Immature natural killer cell (primary cell): Measurements from ENCODE around the gene TLE5. TPM values are rescaled to one million over a fixed set of nuclear protein-coding genes. Genes with fewer than 3 reads are reported as not detected.

ENCODE experiments used
- DNase-seq, 3 donors: peaks; one replicate each; pipeline ENCODE4 v3.0.0; 2022; ENCODE audit warnings: mixed read lengths in 1 of 3
- H3K27ac Mint-ChIP-seq, 6 donors: one replicate each; pipeline ENCODE4 v1.8.0; 2020; ENCODE audit warnings: mixed read lengths in 6 of 6, mild to moderate bottlenecking in 5 of 6, inconsistent platforms in 4 of 6, moderate library complexity in 3 of 6
- H3K27me3 Mint-ChIP-seq, 3 donors: one replicate each; pipeline ENCODE4 v1.8.0; 2020 to 2021; ENCODE audit warnings: low read depth in 3 of 3, mild to moderate bottlenecking in 3 of 3, mixed read lengths in 3 of 3, moderate library complexity in 3 of 3, inconsistent platforms in 1 of 3
- H3K36me3 Mint-ChIP-seq, 3 donors: one replicate each; pipeline ENCODE4 v1.8.0; 2020; ENCODE audit warnings: mixed read lengths in 3 of 3, inconsistent platforms in 2 of 3, mild to moderate bottlenecking in 2 of 3
- H3K4me1 Mint-ChIP-seq, 2 donors: one replicate each; pipeline ENCODE4 v1.8.0; 2020; ENCODE audit warnings: inconsistent platforms in 2 of 2, mild to moderate bottlenecking in 2 of 2, mixed read lengths in 2 of 2, moderate library complexity in 1 of 2
- H3K4me3 Mint-ChIP-seq, 5 donors: one replicate each; pipeline ENCODE4 v1.8.0; 2020; ENCODE audit warnings: mild to moderate bottlenecking in 5 of 5, mixed read lengths in 5 of 5, inconsistent platforms in 3 of 5, moderate library complexity in 3 of 5
- H3K9me3 Mint-ChIP-seq, 6 donors: one replicate each; pipeline ENCODE4 v1.8.0; 2020; ENCODE audit warnings: mild to moderate bottlenecking in 6 of 6, mixed read lengths in 6 of 6, inconsistent platforms in 4 of 6, moderate library complexity in 3 of 6
- polyA plus RNA-seq, 3 donors: library from polyadenylated mRNA; unstranded; fragments of 300-500 nt; fragmentation: Illumina TruSeq; gene quantifications; one replicate each; pipeline ENCODE4 v1.2.3, GENCODE V29; 2021

Gene TLE5
- polyA plus RNA-seq, result 100 to 1,000 TPM; 382 to 635 (median 466) TPM

DNA sequence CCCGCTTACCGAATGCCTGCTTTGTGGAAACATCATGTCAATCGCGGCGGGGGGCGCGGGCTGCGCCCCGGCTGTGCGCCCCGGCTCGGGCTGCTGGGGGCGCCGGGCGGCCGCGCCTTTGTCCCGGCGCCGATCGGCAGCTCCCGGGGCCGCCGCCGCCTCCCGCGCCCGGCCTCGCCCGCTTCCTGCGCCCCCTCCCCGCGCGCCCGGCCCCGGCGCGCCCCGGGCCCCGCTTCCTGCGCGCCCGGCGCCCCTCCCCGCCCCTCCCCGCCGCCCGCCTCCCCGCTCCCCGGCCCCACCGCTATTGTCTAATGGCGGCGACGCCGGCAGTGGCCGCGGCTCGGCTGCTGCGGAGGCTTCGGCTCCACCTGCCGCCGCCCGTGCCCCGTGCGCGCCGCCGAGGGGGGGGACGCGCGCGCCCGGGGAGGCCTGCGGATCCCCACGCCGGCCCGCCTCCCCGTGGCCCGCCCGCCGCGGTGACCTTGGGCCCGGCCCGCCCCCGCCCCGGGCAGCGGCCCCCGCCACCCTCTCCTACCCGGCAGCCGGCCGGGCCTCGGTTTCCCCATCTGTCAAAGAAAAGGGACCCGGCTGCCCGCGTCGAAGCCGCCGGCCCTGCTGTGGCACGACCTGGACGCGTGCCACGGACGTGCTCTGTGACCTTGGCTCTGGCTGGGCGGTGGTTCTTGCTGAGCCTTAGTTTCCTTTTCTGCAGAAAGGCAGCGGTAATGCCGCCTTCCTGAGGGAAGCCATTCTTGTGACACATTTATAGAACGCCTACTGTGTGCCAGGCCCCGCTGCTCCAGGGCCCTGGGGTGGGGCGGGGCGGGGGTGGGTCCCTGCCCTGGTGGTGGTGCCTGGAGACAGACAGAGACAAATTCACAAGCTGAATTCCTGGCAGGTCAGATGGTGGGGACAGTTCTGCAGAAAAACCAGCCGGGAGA, at the start of gene TLE5:
Gene TLE5 (minus strand): TSS at position 331 of the 941 bp plus-strand sequence. CDS start 295 bp downstream, at position 36.
- Mint-ChIP-seq H3K27me3 (peaks cover 4 to 10% (median 5%) of the 10 kb centered on the region in 3 donors), H3K27ac (peak within 1 kb of the TSS; percentile 82 to 94 (median 90)), H3K36me3 (peaks cover 0 to 17% (median 5%) of the 10 kb centered on the region in 3 donors), H3K4me1 (peaks cover 45 to 55% of the 10 kb centered on the region in 2 donors), H3K4me3 (peak within 1 kb of the TSS; percentile 80 to 90 (median 87)), H3K9me3 (no peaks in the 10 kb centered on the region)
- DNase-seq, result peak; percentile 71 to 77 (median 77)

DNA sequence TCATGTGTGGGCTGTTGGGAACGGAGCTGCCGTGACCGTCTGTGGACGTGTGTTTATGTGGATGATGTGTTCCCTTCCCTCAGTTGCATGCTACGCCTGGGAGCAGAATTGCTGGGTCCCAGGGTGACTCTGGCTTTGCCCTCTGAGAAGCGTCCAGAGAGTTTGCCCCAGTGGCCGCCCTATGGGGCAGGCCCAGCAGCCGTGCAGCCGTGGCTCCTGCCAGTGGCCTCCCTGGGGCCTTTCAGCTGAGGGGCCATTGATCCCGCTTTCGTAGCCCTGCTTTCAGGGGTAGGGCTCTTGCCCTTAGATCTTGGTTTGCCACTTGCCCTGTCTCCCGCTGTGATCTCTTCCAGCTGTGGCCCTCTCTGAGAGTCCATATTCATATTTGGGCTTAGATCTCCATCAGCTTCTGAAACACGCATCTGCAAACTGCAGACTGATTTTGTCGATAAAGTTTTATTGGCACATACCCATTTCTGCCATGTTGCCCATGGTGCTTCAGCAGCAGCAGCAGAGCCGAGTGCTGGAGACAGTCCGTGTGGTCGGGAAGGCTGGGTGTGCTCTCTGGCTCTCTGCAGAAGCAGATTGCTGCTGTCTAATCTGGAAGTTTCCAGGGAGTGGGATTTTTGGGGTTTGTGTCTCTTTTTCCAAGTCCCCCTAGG, 49.4 kb upstream of the TLE5 start:
- Mint-ChIP-seq H3K9me3 (no peaks in the 10 kb centered on the region), H3K27ac (no peak overlapping the region), H3K4me3 (no peak overlapping the region), H3K4me1 (no peaks in the 10 kb centered on the region), H3K27me3 (peaks cover 0 to 9% (median 4%) of the 10 kb centered on the region in 3 donors), H3K36me3 (no peaks in the 10 kb centered on the region)
- DNase-seq, result no peak

GRCh38 chr19:3110126-3110825, 48.0 kb upstream of the TLE5 start:
- peaks cover 1 to 12% (median 6%) of the 10 kb centered on the region in 3 donors for H3K27me3 Mint-ChIP-seq
- H3K4me1 Mint-ChIP-seq, result no peaks in the 10 kb centered on the region
- no peak for DNase-seq
- no peaks in the 10 kb centered on the region for H3K9me3 Mint-ChIP-seq
- H3K4me3 Mint-ChIP-seq, result peak overlapping the region in 2 of 5 donors; percentile 4 to 64
- H3K36me3 Mint-ChIP-seq, result no peaks in the 10 kb centered on the region
- no peak overlapping the region for H3K27ac Mint-ChIP-seq

- Mint-ChIP-seq H3K4me1 (no peaks in the 10 kb centered on the region), H3K9me3 (no peaks in the 10 kb centered on the region), H3K27ac (peak overlapping the region in 1 of 6 donors; percentile 20), H3K27me3 (peaks cover 2 to 12% (median 6%) of the 10 kb centered on the region in 3 donors), H3K36me3 (no peaks in the 10 kb centered on the region), H3K4me3 (peak overlapping the region in 2 of 5 donors; percentile 29 to 40)
- DNase-seq, result no peak
Observed at GRCh38 chr19:3109491-3109890, 47.2 kb upstream of the TLE5 start.

- Mint-ChIP-seq H3K27me3 (peaks cover 7 to 15% (median 9%) of the 10 kb centered on the region in 3 donors), H3K9me3 (no peaks in the 10 kb centered on the region), H3K27ac (peak overlapping the region in 1 of 6 donors; percentile 48), H3K36me3 (no peaks in the 10 kb centered on the region), H3K4me1 (peaks cover 4 to 6% of the 10 kb centered on the region in 2 donors), H3K4me3 (peak overlapping the region in 2 of 5 donors; percentile 54 to 66)
- peak; percentile 58 to 65 (median 63) for DNase-seq
Observed at GRCh38 chr19:3108775-3109174, 46.5 kb upstream of the TLE5 start.

DNA sequence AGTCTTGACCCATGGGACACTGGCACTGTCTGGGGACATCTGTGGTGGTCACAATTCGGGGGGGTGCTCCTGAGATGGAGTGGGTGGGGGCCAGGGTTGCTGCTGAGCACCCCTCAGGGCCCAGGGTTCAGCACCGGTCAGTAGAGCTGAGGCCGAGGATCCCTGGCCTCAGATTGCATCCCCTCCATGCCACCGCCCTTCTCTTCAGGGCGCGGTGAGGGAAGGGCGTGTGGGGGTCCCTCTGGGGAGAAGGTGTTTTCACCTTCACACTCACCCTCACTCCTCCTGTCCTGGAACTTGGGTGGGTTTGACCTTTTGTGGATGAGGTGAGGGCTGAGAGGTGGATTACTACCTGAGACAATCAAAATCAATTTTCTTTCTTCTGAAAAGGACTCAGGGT, 45.4 kb upstream of the TLE5 start:
- H3K4me1 Mint-ChIP-seq, result peaks cover 6% of the 10 kb centered on the region in 2 donors
- DNase-seq, result no peak
- H3K4me3 Mint-ChIP-seq, result no peak overlapping the region
- no peaks in the 10 kb centered on the region for H3K9me3 Mint-ChIP-seq
- H3K36me3 Mint-ChIP-seq, result no peaks in the 10 kb centered on the region
- H3K27me3 Mint-ChIP-seq, result peaks cover 7 to 15% (median 9%) of the 10 kb centered on the region in 3 donors
- H3K27ac Mint-ChIP-seq, result no peak overlapping the region

GRCh38 chr19:3106509-3107141, 44.3 kb upstream of the TLE5 start:
- DNase-seq, result no peak
- H3K4me3 Mint-ChIP-seq, result no peak overlapping the region

GRCh38 chr19:3105641-3106508, 43.6 kb upstream of the TLE5 start:
- no peak overlapping the region for H3K27ac Mint-ChIP-seq
- H3K4me3 Mint-ChIP-seq, result no peak overlapping the region

More at GRCh38 chr19:3106509-3107141, 44.3 kb upstream of the TLE5 start:
- H3K9me3 Mint-ChIP-seq, result no peaks in the 10 kb centered on the region
- H3K27me3 Mint-ChIP-seq, result peaks cover 7 to 15% (median 11%) of the 10 kb centered on the region in 3 donors
- peaks cover 6% of the 10 kb centered on the region in 2 donors for H3K4me1 Mint-ChIP-seq
- H3K36me3 Mint-ChIP-seq, result no peaks in the 10 kb centered on the region
- H3K27ac Mint-ChIP-seq, result no peak overlapping the region

DNA sequence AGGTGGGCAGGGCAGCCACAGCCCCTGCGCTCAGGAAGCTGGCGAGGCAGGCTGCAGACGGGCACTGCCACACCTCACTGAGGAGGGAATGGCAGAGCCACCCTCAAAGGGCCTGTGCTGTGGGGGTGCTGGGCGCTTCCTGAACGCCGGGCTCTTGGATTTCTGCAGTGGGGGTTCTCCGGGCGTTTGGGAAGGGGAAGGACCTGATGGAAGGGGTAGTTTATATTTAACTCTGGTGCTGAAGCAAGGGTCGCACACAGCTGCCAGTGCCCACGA, 42.4 kb upstream of the TLE5 start:
- H3K9me3 Mint-ChIP-seq, result no peaks in the 10 kb centered on the region

More at GRCh38 chr19:3105641-3106508, 43.6 kb upstream of the TLE5 start:
- Mint-ChIP-seq H3K9me3 (no peaks in the 10 kb centered on the region), H3K27me3 (peaks cover 7 to 13% (median 11%) of the 10 kb centered on the region in 3 donors), H3K4me1 (peaks cover 6% of the 10 kb centered on the region in 2 donors), H3K36me3 (no peaks in the 10 kb centered on the region)
- DNase-seq, result no peak

GRCh38 chr19:3102239-3103140, 40.2 kb upstream of the TLE5 start:
- H3K27me3 Mint-ChIP-seq, result peaks cover 7 to 11% (median 10%) of the 10 kb centered on the region in 3 donors
- DNase-seq, result no peak
- no peaks in the 10 kb centered on the region for H3K36me3 Mint-ChIP-seq
- H3K27ac Mint-ChIP-seq, result no peak overlapping the region
- H3K4me3 Mint-ChIP-seq, result no peak overlapping the region
- no peaks in the 10 kb centered on the region for H3K9me3 Mint-ChIP-seq
- peaks cover 13 to 14% of the 10 kb centered on the region in 2 donors for H3K4me1 Mint-ChIP-seq

More for the DNA sequence above, 42.4 kb upstream of the TLE5 start:
- Mint-ChIP-seq H3K27ac (no peak overlapping the region), H3K4me3 (no peak overlapping the region), H3K4me1 (peaks cover 6 to 7% of the 10 kb centered on the region in 2 donors), H3K27me3 (peaks cover 7 to 11% (median 11%) of the 10 kb centered on the region in 3 donors), H3K36me3 (no peaks in the 10 kb centered on the region)
- DNase-seq, result no peak

DNA sequence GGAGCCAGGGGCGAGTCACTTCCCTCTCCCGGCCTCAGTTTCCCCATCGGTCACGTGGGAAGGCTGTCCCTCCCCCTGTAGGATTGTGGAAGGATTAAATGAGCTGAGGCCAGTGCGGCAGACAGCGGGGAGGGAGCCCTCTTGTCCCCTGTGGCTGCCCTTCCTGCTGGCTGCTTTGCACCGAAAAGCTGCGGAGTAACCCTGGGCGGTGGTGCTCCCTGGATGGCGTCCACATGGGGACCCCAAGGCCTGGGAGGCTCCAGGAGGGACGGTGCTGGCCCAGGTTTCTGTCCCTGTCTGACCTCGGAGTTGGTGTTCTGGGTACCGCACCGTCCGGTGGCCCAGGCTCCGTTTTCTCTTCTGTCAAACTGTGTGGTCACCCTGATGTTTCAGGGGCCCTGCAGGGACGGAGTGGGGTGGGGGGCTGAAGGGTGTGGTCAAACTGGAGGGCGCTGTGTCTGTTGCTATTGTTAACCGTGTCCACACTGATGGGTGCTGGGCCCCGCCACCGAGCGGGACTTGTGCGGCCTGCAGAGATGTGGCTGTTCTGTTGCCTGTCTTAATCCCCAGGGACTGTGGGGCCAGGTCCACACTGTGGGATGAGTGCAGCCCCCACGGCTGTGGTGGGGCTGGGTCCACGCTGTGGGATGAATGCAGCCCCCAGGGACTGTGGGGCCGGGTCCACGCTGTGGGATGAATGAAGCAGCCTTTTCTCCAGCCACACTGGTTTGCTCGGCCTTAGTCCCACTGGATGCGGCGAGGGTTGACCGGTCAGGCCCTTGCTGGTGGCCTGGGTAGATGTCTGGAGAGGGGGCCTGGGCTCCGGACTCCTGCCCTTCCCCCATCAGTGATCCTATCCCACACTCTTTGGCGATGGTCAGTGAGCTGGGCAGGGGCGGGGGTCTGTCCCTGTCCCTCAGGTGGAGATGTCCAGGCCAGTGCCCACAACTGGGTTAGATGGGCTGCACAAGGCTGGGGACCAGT, 38.7 kb upstream of the TLE5 start:
- no peak overlapping the region for H3K27ac Mint-ChIP-seq

More for the DNA sequence above, 38.7 kb upstream of the TLE5 start:
- Mint-ChIP-seq H3K9me3 (no peaks in the 10 kb centered on the region), H3K4me3 (no peak overlapping the region), H3K27me3 (peaks cover 7 to 13% (median 13%) of the 10 kb centered on the region in 3 donors), H3K36me3 (no peaks in the 10 kb centered on the region), H3K4me1 (peaks cover 16 to 17% of the 10 kb centered on the region in 2 donors)
- DNase-seq, result no peak
